GM13976 (cell line): ENCODE results near the gene IGSF21.
"Not testable (repeated sequence)": the region's sequence is repeated elsewhere in the genome, so short reads cannot be mapped to it uniquely, and the experiment has no call there.

ENCODE experiments used
- DNase-seq: peaks from one replicate; pipeline ENCODE4 v3.0.0; 2012; ENCODE audit warnings: low spot score
- in situ Hi-C: fragments of 300-500 bp; cut with MboI; formaldehyde crosslinking; loops from one replicate; pipeline ENCODE4 v1.12.0; 2022; ENCODE audit warnings: low sequenced_read_pairs, mixed read lengths, inconsistent platforms; ENCODE audit not compliant: unreplicated experiment
- TF ChIP-seq, protein P1 (sequence below): IDR thresholded peaks from 2 replicates; pipeline ENCODE4 v1.5.1; 2012; ENCODE audit warnings: borderline replicate concordance, mild to moderate bottlenecking; ENCODE audit not compliant: insufficient read depth; ENCODE audit errors: extremely low read depth, missing control alignments, control extremely low read depth

IGSF21 gene

DNA sequence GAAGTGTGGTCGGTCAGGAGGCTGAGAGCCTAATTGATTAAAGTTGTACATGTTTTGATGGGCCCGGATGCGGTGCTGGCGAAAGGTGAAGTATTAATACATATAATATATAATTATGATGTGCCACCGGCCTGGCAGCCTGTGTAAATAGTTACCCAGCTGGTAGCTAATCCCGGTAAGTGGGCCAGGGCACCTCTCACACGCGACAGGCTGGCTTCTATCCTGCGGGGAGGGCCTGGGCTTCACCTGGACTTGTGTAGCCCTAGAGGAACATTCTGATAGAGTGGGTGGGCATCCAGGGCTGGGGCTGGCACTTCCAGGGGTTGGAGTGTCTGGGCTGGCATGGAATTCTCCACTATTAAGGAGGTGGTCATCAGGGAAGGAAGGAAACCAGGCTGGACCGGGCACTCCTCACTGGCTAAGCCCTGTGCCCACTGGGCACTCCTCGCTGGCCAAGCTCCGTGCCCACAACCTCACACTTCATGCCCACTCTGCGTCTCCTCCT, 48.3 kb downstream of the IGSF21 start:
- TF ChIP-seq, protein P1, sequence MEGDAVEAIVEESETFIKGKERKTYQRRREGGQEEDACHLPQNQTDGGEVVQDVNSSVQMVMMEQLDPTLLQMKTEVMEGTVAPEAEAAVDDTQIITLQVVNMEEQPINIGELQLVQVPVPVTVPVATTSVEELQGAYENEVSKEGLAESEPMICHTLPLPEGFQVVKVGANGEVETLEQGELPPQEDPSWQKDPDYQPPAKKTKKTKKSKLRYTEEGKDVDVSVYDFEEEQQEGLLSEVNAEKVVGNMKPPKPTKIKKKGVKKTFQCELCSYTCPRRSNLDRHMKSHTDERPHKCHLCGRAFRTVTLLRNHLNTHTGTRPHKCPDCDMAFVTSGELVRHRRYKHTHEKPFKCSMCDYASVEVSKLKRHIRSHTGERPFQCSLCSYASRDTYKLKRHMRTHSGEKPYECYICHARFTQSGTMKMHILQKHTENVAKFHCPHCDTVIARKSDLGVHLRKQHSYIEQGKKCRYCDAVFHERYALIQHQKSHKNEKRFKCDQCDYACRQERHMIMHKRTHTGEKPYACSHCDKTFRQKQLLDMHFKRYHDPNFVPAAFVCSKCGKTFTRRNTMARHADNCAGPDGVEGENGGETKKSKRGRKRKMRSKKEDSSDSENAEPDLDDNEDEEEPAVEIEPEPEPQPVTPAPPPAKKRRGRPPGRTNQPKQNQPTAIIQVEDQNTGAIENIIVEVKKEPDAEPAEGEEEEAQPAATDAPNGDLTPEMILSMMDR = no peak
- in situ Hi-C loops = no loop called here
- DNase-seq = no peak

DNA sequence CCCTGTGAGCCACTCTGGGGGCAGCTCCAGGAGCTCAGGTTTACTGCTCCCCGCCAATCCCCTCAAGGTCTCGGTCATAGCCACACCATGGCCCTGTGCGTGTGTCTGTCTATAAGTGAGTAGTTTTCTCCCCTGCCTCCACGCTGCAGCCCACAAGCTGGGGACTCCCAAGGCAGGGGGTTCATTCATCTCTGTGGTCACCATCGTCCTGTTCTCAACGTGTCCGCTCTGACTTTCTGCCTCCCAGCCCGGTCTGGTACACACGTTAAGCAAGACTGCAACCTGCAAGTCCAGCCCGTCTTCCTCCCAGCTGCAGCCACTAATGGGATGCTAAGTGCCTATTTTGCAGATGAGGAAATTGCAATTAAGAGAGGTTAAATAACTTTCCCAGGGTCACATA, 49.8 kb downstream of the IGSF21 start:
- no peak for DNase-seq
- in situ Hi-C loops = no loop called here
- TF ChIP-seq, protein P1 = no peak

DNA sequence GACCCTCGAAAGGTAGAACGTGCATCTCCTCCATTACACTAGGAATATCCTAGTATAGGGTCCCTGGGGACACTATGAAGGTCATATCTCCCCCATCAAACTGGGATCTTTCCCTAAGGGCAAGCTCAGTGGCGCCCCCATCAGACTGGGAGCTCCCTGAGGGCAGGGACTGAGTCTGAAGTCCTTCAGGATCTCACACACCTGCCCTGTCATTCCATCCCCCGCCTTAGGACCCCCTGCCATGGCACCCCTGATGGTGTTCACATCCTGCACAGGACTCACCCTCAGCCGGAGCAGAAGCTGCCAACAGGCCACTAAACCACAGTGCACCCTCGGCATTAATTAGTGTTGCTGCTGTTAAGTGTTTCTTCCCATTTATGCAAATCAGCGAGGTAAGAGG, 50.4 kb downstream of the IGSF21 start:
- in situ Hi-C loops = no loop called here
- DNase-seq = no peak
- TF ChIP-seq, protein P1 = no peak

DNA sequence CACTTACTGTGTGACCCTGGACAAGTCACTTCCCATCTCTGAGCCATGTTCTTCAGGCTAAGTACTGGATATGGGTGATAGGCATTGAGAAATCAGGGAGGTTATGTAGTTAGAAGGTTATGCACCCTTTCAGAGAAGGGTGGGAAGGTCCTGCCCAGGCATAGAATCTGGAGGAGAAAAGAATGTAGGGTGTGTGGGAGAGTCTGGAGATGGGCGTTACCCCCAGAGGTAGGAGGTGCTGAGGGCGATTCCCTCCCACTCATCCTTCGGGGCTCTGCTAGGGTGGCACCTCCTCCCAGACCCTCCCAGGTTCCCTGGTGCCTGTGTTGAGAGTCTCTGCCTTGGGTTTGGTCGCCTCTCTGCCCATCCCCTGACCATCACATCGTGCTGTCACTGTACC, 51.1 kb downstream of the IGSF21 start:
- in situ Hi-C loops = no loop called here
- TF ChIP-seq, protein P1 = no peak
- no peak for DNase-seq

DNA sequence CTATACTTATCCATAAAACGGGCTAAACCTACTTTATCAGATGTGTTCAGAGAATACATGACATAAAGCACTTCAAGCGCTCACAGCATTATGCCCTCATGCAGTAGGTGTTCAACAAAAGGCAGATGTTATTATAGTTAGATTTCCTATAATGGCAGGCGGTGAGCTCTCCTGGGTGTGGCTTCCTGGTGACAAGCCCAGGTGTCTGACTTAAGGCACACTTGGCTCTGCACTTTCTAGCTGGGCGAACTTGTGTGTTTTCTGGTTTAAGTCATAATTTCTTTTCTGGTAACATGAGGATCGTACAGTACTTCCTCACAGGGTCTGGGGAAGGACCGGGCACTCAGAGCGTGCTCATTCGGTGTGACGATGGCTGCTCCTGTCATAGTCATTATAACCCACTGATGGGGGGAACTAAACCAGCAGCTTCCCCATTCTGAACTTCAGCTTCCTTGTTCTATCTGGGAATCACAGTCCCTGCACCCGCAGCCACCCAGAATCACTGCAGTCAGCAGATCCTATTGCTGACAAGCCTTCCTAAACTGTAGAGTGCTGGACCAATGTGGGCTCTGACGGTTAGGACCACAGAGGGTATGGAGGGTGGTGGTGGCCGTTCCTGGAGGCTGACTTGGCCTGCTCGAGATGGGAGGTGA, 52.8 kb downstream of the IGSF21 start:
- in situ Hi-C loops = no loop called here

DNA sequence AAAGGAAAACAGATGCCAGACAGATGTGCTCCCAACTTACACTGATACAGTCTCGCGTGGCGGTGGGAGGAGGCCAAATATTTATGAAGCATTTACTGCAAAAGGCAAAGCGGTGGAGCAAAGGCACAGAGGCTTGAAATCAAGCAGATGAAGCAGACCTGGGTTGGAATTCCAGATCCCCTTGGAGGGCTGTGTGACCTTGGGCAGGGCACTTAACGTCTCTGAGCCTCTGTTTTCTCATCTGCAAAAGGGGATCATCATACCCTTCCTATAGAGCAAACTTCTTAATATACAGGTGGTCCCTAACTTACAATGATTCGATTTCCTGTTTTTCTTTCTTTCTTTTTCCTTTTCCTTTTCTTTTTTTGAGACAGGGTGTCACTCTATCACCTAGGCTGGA, 54.1 kb downstream of the IGSF21 start:
- TF ChIP-seq, protein P1 = no peak
- in situ Hi-C loops = no loop called here
- DNase-seq = no peak

More for the DNA sequence above, 52.8 kb downstream of the IGSF21 start:
- DNase-seq = no peak
- TF ChIP-seq, protein P1 = no peak

DNA sequence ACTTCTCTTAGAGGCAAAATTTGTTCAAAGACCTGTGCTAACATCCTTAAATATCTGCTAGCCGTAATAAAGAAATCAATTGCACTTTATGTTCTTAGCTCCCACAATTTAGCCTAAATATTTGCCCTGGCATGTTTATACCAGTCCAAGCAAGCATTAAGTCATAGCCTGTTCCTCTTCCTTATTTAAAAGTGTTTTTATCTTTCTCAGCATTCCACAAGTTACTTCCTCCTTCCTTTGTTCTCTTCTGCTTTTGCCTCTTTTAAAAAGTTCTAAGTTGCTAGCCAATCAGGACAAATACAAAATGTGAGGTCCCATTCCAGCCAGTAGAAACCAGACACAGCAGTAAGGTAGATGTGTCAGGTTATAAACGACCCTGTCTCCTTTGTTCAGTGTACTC, 58.0 kb downstream of the IGSF21 start:
- DNase-seq, in situ Hi-C loops: not testable (repeated sequence)
